GM12865 (cell line): ENCODE measurements around the gene CAPZB.

Experiments
- DNase-seq: peaks from one replicate; pipeline ENCODE4 v3.0.0; 2010; ENCODE audit warnings: low read depth
- H3K4me3 ChIP-seq: 2 replicates; pipeline ENCODE4 v1.5.1; 2011; ENCODE audit warnings: mild to moderate bottlenecking, low read depth, low read length, control low read depth
- TF ChIP-seq, protein P1 (sequence below): IDR thresholded peaks from 2 replicates; pipeline ENCODE4 v1.5.1; 2011; ENCODE audit warnings: low read length, control low read depth, low read depth, inconsistent platforms; ENCODE audit not compliant: insufficient read depth; ENCODE audit errors: missing control alignments

Gene CAPZB

DNA sequence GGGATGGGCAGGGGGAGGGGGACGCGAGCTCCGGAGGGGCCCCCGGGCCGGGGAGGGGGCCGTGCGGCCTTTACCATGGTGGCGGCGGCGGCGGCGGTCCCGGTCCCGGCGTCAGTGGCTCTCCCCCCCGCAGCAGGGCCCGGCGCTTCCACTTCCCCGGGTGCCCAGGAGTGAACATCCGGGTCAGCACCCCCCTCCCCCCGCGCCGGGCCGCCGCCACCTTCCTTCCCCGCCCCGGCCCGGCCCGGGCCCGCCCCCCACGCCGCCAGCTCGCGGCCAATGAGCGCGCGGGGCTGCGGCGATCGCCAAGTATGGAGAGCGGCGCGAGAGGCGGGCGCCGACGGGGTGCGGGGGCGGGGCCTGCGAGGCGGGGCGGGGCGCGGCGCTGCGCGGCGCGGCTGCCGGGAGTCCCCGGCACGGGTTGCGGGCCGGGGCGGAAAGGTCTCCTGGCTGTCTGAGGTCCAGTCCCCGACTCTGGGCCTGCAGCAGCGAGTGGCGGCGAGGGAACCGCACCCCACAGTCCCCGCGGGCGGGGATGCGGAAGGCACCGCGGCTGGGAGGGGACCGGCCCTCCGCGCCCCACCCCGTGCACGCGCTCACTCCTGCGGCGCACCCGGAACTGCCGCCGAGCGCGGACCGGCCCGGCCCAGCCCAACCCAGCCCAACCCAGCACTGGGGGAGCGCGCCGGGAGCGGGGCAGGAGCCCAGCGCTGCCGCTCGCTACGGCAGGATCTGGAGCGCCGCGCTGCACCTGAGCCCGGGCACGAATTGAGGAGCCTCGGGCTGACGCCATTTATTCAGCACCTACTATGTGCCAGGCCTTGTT, at the start of gene CAPZB:
CAPZB (minus strand) TSS at position 178 of the 826 bp plus-strand sequence; CDS start at position 77, 101 bp downstream.
- peak; percentile 95 for DNase-seq
- TF ChIP-seq, protein P1, sequence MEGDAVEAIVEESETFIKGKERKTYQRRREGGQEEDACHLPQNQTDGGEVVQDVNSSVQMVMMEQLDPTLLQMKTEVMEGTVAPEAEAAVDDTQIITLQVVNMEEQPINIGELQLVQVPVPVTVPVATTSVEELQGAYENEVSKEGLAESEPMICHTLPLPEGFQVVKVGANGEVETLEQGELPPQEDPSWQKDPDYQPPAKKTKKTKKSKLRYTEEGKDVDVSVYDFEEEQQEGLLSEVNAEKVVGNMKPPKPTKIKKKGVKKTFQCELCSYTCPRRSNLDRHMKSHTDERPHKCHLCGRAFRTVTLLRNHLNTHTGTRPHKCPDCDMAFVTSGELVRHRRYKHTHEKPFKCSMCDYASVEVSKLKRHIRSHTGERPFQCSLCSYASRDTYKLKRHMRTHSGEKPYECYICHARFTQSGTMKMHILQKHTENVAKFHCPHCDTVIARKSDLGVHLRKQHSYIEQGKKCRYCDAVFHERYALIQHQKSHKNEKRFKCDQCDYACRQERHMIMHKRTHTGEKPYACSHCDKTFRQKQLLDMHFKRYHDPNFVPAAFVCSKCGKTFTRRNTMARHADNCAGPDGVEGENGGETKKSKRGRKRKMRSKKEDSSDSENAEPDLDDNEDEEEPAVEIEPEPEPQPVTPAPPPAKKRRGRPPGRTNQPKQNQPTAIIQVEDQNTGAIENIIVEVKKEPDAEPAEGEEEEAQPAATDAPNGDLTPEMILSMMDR, result no peak
- peak within 1 kb of the TSS; percentile 82 for H3K4me3 ChIP-seq

DNA sequence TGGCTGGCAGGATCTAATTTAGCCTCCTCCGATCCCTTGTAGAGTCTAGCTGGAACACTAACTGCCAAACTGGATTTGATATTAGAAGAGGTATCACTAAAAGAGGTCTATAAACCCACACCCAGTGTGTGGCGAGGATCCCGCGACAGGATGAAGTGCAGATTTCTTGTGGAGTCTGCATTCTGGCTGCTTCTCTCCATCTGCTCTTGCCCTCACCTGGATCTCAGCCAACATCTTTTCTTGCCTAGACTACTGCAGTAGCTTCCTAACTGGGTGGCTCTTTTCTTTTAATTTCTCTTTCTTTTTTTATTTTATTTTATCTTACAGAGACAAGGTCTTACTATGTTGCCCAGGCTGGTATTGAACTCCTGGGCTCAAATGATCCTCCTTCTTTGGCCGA, 48.9 kb upstream of the CAPZB start:
- no peak for DNase-seq
- no peak overlapping the region for H3K4me3 ChIP-seq
- TF ChIP-seq, protein P1, result no peak

DNA sequence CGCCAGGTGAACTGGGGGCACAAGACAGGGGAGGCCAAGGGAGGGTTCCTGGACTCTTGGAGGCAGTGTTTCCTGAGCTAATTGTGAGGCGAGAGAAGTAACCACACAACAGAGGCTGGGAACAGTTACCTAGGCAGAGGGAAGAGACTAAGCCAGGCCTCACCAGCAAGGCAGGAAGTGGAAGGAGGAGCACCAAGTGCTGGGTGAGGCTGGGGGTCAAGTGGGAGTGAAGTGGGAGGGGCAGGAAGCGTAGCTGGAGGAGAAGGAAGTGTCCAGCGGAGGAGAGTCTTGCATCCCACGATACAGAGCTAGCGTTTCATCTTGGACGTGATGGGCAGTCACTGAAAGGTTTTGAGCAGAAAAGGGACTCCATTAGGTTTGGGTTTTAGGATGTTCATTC, 48.3 kb upstream of the CAPZB start:
- DNase-seq, result no peak
- TF ChIP-seq, protein P1, result no peak
- H3K4me3 ChIP-seq, result no peak overlapping the region

DNA sequence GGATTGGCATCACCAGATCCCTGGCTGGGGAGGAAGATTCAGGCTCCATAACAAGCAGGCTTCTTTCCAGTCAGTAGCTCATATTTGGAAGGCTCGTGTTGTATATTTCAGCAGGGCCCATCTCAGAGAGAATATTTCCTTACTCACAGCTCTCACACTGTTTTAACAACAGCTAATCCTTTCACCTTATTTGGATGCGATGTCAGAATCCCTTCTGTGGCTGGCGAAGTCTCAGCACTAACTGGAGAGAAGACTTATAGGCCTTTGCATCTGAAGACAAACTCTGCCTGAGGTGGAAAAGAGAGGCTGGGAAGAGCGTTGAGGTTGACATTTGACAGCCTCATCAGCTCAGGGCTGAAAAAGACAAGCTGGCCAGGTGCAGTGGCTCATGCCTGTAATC, 47.2 kb upstream of the CAPZB start:
- TF ChIP-seq, protein P1, result no peak
- no peak for DNase-seq
- H3K4me3 ChIP-seq, result no peak overlapping the region

DNA sequence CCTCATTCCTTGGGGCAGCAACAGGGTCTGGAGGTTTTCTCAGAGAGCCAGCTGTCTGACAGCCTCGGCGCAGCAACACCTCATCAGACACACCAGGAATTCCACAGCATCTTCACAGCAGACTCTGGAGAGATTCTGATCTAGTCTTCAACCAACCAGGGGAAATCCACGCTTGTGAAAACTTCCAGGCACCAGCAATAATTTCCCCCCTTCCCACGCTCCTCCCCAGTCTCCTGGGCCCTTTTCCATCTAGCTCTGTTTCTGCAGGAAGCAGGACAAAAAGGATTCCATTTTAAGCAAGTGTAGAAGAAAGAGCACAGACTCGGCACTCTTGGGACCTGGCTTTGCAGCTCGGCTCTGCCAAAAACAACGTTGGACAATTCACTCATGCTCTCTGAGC, 44.3 kb upstream of the CAPZB start:
- DNase-seq, result no peak
- H3K4me3 ChIP-seq, result no peak overlapping the region
- TF ChIP-seq, protein P1, result no peak

DNA sequence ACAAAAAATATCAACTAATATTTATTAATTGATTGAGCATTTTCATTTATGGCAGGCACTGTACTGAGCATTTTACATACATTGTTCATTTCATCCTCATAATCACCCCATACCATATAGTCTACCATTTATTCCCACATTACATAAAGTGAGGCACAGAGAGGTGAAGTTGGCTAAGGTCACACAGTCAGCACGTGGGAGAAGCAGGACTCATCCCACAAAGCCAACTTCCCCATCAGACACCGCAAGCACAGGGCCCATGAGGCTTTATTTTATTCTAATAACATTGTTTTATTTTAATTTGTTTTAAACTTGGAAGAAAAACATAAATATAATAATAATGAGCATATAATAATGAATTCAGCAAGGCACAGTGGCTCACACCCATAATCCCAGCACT, 43.1 kb upstream of the CAPZB start:
- TF ChIP-seq, protein P1, result no peak
- no peak for DNase-seq
- no peak overlapping the region for H3K4me3 ChIP-seq
